Activated naive CD4-positive, alpha-beta T cell treated with anti-CD3 and anti-CD28 coated beads, Interleukin-2, amount 10 ng/mL, durations not matched to agents 7 days and 5 days (primary cell): Measurements from ENCODE around the gene SPRED2.

Experiments
- CTCF ChIA-PET: fragments of 350-600 bp; sonication (Branson Sonifier 250); formaldehyde crosslinking; loops from one replicate; lab custom pipeline; 2021; ENCODE audit warnings: antibody characterized with exemption; lab: Charles Lee
- DNase-seq: peaks from one replicate; pipeline ENCODE4 v3.0.0-alpha.2; 2020
- H3K27ac Mint-ChIP-seq: one replicate; pipeline ENCODE4 v1.8.0; 2021; ENCODE audit warnings: mild to moderate bottlenecking, moderate library complexity, mixed read lengths
- H3K27me3 Mint-ChIP-seq: one replicate; pipeline ENCODE4 v1.8.0; 2021; ENCODE audit warnings: mild to moderate bottlenecking, mixed read lengths
- H3K36me3 Mint-ChIP-seq: one replicate; pipeline ENCODE4 v1.8.0; 2021; ENCODE audit warnings: mixed read lengths
- H3K4me1 Mint-ChIP-seq: one replicate; pipeline ENCODE4 v1.8.0; 2021; ENCODE audit warnings: mixed read lengths
- H3K4me3 Mint-ChIP-seq: one replicate; pipeline ENCODE4 v1.8.0; 2021; ENCODE audit warnings: mild to moderate bottlenecking, moderate library complexity, mixed read lengths
- H3K9me3 Mint-ChIP-seq: one replicate; pipeline ENCODE4 v1.8.0; 2021; ENCODE audit warnings: mixed read lengths

SPRED2 gene

GRCh38 chr2:65293376-65293775 is 139.0 kb downstream of the SPRED2 start:
- Mint-ChIP-seq H3K4me1 (peaks cover 14% of the 10 kb centered on the region), H3K36me3 (no peaks in the 10 kb centered on the region), H3K4me3 (no peak overlapping the region), H3K27me3 (peaks cover 40% of the 10 kb centered on the region), H3K9me3 (no peaks in the 10 kb centered on the region), H3K27ac (no peak overlapping the region)
- DNase-seq: no peak
- CTCF ChIA-PET: interaction anchor here (1.0 kb wide), 1 partner anchor 9 kb away, joined by 3 read pairs; no protein-coding TSS in a partner anchor

DNA sequence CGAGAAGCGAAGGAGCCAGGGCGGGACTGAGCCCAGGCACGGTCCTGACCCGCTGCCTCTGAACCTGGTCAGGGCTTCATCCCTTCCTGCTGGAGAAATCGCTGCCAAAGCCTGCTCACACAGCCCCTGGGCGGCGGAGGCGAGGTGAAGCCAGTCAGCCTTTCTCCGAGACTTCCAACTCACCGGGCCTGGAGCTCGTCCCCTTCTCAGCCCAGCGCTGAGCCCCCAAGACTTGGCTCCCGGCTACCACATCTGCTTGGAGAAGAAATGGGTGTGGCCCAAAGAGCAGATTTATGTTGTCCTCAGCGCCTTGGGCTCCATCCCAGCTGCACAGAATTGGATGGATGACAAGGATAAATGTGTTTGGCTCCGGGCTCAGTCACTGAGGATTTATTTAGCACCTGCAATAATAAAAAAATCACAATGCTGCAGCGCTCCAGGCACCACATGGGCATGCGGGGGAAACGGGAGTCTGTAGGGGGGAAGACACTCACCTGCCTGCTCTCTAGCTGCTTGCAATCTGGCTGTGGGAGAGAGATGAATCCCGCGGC is 139.9 kb downstream of the SPRED2 start:
- H3K36me3 Mint-ChIP-seq: no peaks in the 10 kb centered on the region
- no peak overlapping the region for H3K27ac Mint-ChIP-seq
- peaks cover 10% of the 10 kb centered on the region for H3K4me1 Mint-ChIP-seq
- no peaks in the 10 kb centered on the region for H3K9me3 Mint-ChIP-seq
- no peak for DNase-seq
- no peak overlapping the region for H3K4me3 Mint-ChIP-seq
- CTCF ChIA-PET: interaction anchor here (1.0 kb wide), 1 partner anchor 9 kb away, joined by 3 read pairs; no protein-coding TSS in a partner anchor
- peaks cover 43% of the 10 kb centered on the region for H3K27me3 Mint-ChIP-seq

DNA sequence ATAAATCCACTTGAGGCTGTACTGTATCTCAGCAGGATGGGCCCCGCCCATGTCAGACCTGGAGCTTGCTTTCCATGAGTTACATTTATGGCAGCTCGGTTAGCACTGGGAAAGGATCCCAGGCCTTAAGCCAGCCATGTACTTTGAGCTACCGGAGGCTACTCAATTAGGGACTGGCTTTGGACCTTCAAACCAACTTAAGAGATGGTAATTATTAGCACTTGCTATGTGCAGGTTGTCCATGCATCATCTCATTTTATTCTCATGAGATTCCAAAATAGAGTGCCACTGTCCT is 140.3 kb downstream of the SPRED2 start:
- H3K4me1 Mint-ChIP-seq: peaks cover 8% of the 10 kb centered on the region
- no peak for DNase-seq
- no peaks in the 10 kb centered on the region for H3K9me3 Mint-ChIP-seq
- peaks cover 46% of the 10 kb centered on the region for H3K27me3 Mint-ChIP-seq
- no peak overlapping the region for H3K4me3 Mint-ChIP-seq
- CTCF ChIA-PET: no interaction called here
- H3K27ac Mint-ChIP-seq: no peak overlapping the region
- H3K36me3 Mint-ChIP-seq: no peaks in the 10 kb centered on the region

DNA sequence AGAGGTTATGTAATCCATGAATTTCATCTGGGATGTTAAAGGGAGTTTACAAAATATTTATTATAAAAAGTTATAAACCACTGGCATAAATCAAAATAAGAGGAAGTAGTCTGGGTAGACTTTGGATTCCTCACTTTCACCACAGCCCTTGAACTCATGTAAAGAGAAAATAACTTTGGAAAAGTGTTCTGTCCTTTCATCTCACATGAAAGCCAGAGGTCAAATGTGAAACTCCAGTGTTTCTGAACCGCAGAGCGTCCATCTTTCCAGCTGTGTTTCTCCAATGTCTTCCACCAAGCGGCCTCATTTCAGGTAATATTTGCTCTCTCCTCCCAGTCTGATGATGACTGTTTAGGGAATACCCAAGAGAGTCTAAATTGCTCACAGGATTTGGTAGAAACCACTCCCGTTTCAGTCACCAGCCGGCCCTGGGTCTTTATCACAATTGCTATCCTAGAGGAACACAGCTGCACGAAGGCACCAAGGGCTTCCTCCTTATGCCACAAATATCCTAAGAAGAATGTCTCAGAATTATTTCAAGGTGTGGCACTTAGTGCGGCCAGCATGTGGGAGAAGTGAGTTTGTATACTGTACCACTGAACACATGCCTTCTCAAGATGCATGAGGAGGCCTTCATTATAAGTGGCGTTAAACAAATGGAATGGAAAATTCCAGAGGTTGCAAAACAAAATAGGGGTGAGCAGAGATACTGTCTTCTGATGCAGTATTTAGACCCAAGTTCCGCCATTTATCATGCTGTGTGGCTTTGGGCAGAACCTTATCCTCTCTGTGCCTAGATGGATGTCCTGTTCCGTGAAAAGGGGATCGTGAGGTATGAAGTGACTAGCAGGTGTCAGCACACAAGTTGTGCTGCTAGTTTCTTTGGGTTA is 140.9 kb downstream of the SPRED2 start:
- no peak for DNase-seq
- H3K36me3 Mint-ChIP-seq: no peaks in the 10 kb centered on the region
- H3K9me3 Mint-ChIP-seq: no peaks in the 10 kb centered on the region
- H3K4me3 Mint-ChIP-seq: no peak overlapping the region
- H3K27ac Mint-ChIP-seq: no peak overlapping the region
- peaks cover 47% of the 10 kb centered on the region for H3K27me3 Mint-ChIP-seq
- peaks cover 3% of the 10 kb centered on the region for H3K4me1 Mint-ChIP-seq
- CTCF ChIA-PET: no interaction called here

GRCh38 chr2:65287364-65287763 is 145.0 kb downstream of the SPRED2 start:
- no peak for DNase-seq
- Mint-ChIP-seq H3K4me3 (no peak overlapping the region), H3K27ac (no peak overlapping the region), H3K27me3 (peaks cover 37% of the 10 kb centered on the region), H3K9me3 (no peaks in the 10 kb centered on the region), H3K36me3 (no peaks in the 10 kb centered on the region), H3K4me1 (no peaks in the 10 kb centered on the region)
- CTCF ChIA-PET: no interaction called here

GRCh38 chr2:65282477-65283053 is 149.8 kb downstream of the SPRED2 start:
- Mint-ChIP-seq H3K4me3 (no peak overlapping the region), H3K36me3 (no peaks in the 10 kb centered on the region), H3K9me3 (no peaks in the 10 kb centered on the region), H3K27me3 (peaks cover 41% of the 10 kb centered on the region), H3K4me1 (peaks cover 18% of the 10 kb centered on the region), H3K27ac (no peak overlapping the region)
- CTCF ChIA-PET: interaction anchor here (0.6 to 1.1 kb wide), 2 partner anchors 270 to 775 kb away, joined by 3 read pairs; no protein-coding TSS in a partner anchor
- DNase-seq: no peak

- CTCF ChIA-PET: interaction anchor here (1.1 kb wide), 1 partner anchor 271 kb away, joined by 3 read pairs; no protein-coding TSS in a partner anchor
- peaks cover 37% of the 10 kb centered on the region for H3K27me3 Mint-ChIP-seq
- no peaks in the 10 kb centered on the region for H3K36me3 Mint-ChIP-seq
- H3K27ac Mint-ChIP-seq: no peak overlapping the region
- no peak for DNase-seq
- no peaks in the 10 kb centered on the region for H3K9me3 Mint-ChIP-seq
- peaks cover 21% of the 10 kb centered on the region for H3K4me1 Mint-ChIP-seq
- H3K4me3 Mint-ChIP-seq: no peak overlapping the region
These were observed 150.6 kb downstream of the SPRED2 start for GRCh38 chr2:65281627-65282351.

GRCh38 chr2:65279756-65280155 is 152.6 kb downstream of the SPRED2 start:
- Mint-ChIP-seq H3K27ac (no peak overlapping the region), H3K9me3 (no peaks in the 10 kb centered on the region), H3K4me3 (no peak overlapping the region), H3K36me3 (peaks cover 8% of the 10 kb centered on the region), H3K27me3 (peaks cover 26% of the 10 kb centered on the region), H3K4me1 (peaks cover 21% of the 10 kb centered on the region)
- DNase-seq: no peak
- CTCF ChIA-PET: interaction anchor here (1.1 to 1.8 kb wide), 2 partner anchors 14 to 296 kb away, joined by 3 to 5 read pairs; no protein-coding TSS in a partner anchor

DNA sequence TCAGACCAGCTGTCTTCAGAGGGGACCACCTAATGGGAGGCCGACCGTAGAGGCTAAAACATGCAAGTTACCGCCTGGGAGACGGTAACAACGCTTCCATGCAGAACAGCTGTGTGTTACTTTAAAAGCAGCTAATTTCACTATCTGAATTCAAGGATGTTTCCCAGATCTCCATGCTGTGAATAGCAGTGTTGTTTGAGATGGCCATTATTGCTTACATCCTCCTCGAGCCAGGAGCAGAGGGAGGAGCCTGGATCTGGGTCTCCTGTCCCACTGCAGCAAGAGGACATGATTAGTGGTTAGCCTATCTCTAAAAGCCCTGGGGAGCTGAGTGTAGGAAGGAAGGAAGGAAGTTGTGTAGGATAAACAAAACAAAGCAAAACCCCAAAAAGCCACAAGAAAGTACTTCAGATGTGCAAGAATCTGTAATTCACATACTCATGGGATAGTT is 153.8 kb downstream of the SPRED2 start:
- peaks cover 14% of the 10 kb centered on the region for H3K36me3 Mint-ChIP-seq
- peaks cover 21% of the 10 kb centered on the region for H3K4me1 Mint-ChIP-seq
- H3K4me3 Mint-ChIP-seq: no peak overlapping the region
- no peak overlapping the region for H3K27ac Mint-ChIP-seq
- H3K9me3 Mint-ChIP-seq: no peaks in the 10 kb centered on the region
- CTCF ChIA-PET: interaction anchor here (0.6 to 1.0 kb wide), 3 partner anchors 14 to 274 kb away, joined by 3 to 4 read pairs (median 3); no protein-coding TSS in a partner anchor
- DNase-seq: no peak
- peaks cover 22% of the 10 kb centered on the region for H3K27me3 Mint-ChIP-seq

DNA sequence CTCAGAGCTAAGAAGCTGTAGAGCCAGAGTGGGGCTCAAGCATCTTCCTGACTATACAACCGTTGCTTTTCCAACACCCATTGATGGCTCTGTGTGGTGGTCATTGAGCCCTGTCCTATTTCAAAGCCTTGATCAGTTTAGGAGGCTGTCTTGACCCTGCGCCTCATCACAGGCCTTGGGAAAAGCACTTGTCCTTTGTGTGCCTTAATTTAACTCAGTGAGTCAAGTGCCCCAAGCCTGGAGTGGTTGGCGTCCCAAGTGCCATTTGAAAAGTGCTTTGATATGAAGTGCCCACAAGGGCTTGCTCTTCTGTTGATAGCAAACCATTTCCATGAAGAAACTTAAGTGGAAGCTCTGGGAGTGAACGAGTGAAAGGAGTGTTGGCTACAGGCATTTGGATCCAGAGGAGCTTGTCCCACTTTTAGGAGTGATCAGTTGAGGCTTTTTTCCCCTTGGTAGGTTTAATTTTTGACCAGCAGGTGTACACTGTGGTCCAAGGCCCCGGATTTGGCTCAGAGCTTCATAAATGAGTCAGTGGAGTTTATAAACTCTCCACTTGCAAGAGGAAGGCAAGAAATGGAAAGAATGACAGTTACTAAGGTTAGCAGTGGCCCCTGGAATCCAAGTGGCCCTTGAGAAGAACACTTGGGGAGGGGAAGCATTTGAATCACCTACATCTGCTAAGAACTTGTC is 154.5 kb downstream of the SPRED2 start:
- no peak overlapping the region for H3K27ac Mint-ChIP-seq
- CTCF ChIA-PET: interaction anchor here (0.6 to 1.0 kb wide), 3 partner anchors 13 to 274 kb away, joined by 3 to 4 read pairs (median 3); no protein-coding TSS in a partner anchor
- peaks cover 20% of the 10 kb centered on the region for H3K36me3 Mint-ChIP-seq
- DNase-seq: no peak
- H3K4me1 Mint-ChIP-seq: peaks cover 21% of the 10 kb centered on the region
- H3K27me3 Mint-ChIP-seq: peaks cover 22% of the 10 kb centered on the region
- H3K4me3 Mint-ChIP-seq: no peak overlapping the region
- no peaks in the 10 kb centered on the region for H3K9me3 Mint-ChIP-seq

DNA sequence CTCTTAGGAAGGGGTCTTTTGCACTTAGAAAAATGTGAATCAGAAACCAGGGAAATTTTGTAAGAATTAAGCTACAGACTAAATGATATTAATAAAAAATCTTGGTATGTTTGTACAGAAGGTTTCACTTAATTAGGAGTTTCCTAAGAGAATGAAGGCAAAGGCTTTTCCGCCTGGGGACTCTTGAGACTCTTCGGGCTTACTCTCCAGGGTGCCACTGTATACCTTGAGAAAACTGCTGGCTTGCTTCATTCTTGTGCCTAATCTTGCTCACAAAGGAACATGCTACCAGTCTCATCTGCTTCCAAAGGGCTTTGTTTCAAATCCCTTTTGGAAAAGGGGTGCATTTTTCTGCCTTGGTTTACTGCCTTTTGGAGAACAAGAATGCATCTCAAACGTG is 155.3 kb downstream of the SPRED2 start:
- Mint-ChIP-seq H3K36me3 (peaks cover 27% of the 10 kb centered on the region), H3K4me1 (peaks cover 21% of the 10 kb centered on the region), H3K4me3 (no peak overlapping the region), H3K27ac (no peak overlapping the region), H3K27me3 (peaks cover 18% of the 10 kb centered on the region), H3K9me3 (no peaks in the 10 kb centered on the region)
- no peak for DNase-seq
- CTCF ChIA-PET: no interaction called here

DNA sequence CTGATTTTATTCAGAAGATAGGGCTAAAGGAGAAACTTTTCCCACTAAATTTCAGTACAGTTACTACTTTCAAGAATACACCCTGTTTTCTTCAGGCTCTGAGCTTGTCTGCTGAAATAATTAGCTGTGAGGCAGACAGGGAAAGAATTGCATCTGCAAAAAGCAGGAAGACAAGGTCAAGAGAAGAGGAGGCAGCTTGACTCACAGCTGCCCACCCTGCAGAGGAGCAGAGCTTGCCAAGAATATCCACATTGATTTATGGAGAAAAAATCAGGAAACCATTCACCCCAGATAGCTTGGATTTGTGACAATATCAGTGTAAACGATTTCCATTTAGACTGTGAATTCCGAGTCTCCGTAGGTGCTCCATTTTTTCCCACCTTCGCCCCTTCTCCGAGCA is 155.8 kb downstream of the SPRED2 start:
- Mint-ChIP-seq H3K9me3 (no peaks in the 10 kb centered on the region), H3K36me3 (peaks cover 32% of the 10 kb centered on the region), H3K4me1 (peaks cover 21% of the 10 kb centered on the region), H3K27ac (no peak overlapping the region), H3K27me3 (peaks cover 13% of the 10 kb centered on the region), H3K4me3 (no peak overlapping the region)
- CTCF ChIA-PET: interaction anchor here (1.5 kb wide), 1 partner anchor 83 kb away, joined by 3 read pairs; no protein-coding TSS in a partner anchor
- DNase-seq: no peak

GRCh38 chr2:65275141-65275915 is 157.1 kb downstream of the SPRED2 start:
- no peak for DNase-seq

More at GRCh38 chr2:65275141-65275915, 157.1 kb downstream of the SPRED2 start:
- Mint-ChIP-seq H3K27me3 (peaks cover 4% of the 10 kb centered on the region), H3K4me1 (peaks cover 21% of the 10 kb centered on the region), H3K36me3 (peaks cover 36% of the 10 kb centered on the region), H3K27ac (no peak overlapping the region), H3K9me3 (no peaks in the 10 kb centered on the region), H3K4me3 (no peak overlapping the region)
- CTCF ChIA-PET: interaction anchor here (1.1 to 1.5 kb wide), 2 partner anchors 84 to 211 kb away, joined by 3 read pairs; no protein-coding TSS in a partner anchor
